Muscle of arm (tissue), 12 donors: Measurements from ENCODE around the gene CD300A. TPM values are rescaled to one million over a fixed set of nuclear protein-coding genes. Genes with fewer than 3 reads are reported as not detected.
"Not testable (repeated sequence)": the region's sequence is repeated elsewhere in the genome, so short reads cannot be mapped to it uniquely, and the experiment has no call there.

Source experiments
- DNase-seq: peaks from one replicate; pipeline ENCODE4 v3.0.0-alpha.2; 2013
- polyA plus RNA-seq, 12 donors: library from polyadenylated mRNA; unstranded; fragments of 120-200 nt; gene quantifications; one replicate each; pipeline ENCODE4 v1.2.1, GENCODE V29; 2013; ENCODE audit not compliant: insufficient read length in 12 of 12

Gene CD300A
- polyA plus RNA-seq, 12 donors, result 1.1 to 2.6 (median 1.9) TPM; not detected in 2

- DNase-seq, result not testable (repeated sequence)
Observed at GRCh38 chr17:74518413-74518981, 52.1 kb downstream of the CD300A start.

GRCh38 chr17:74520016-74520434, 53.6 kb downstream of the CD300A start:
- no peak for DNase-seq

GRCh38 chr17:74520790-74521480, 54.5 kb downstream of the CD300A start:
- no peak for DNase-seq

GRCh38 chr17:74521701-74522201, 55.3 kb downstream of the CD300A start:
- no peak for DNase-seq

GRCh38 chr17:74522381-74523105, 56.1 kb downstream of the CD300A start:
- DNase-seq, result no peak

GRCh38 chr17:74523308-74523707, 56.9 kb downstream of the CD300A start:
- no peak for DNase-seq

- no peak for DNase-seq
Observed at GRCh38 chr17:74524653-74525464, 58.4 kb downstream of the CD300A start.

GRCh38 chr17:74525465-74525725, 59.0 kb downstream of the CD300A start:
- no peak for DNase-seq

- no peak for DNase-seq
Observed at GRCh38 chr17:74525781-74526288, 59.4 kb downstream of the CD300A start.

GRCh38 chr17:74526681-74527080, 60.2 kb downstream of the CD300A start:
- no peak for DNase-seq

GRCh38 chr17:74527081-74527480, 60.6 kb downstream of the CD300A start:
- DNase-seq, result no peak

- no peak for DNase-seq
Observed at GRCh38 chr17:74527756-74528155, 61.3 kb downstream of the CD300A start.

- no peak for DNase-seq
Observed at GRCh38 chr17:74528491-74529199, 62.2 kb downstream of the CD300A start.

- no peak for DNase-seq
Observed at GRCh38 chr17:74529243-74529642, 62.8 kb downstream of the CD300A start.

GRCh38 chr17:74530831-74531150, 64.4 kb downstream of the CD300A start:
- DNase-seq, result no peak

GRCh38 chr17:74531231-74531761, 64.9 kb downstream of the CD300A start, which contains the start of gene CD300LB:
CD300LB (minus strand) TSS chr17:74531475; CDS start chr17:74531350, 125 bp downstream.
- no peak for DNase-seq

- DNase-seq, result no peak
Observed at GRCh38 chr17:74532115-74532514, 65.7 kb downstream of the CD300A start.
